DND-41 (cell line): ENCODE results near the gene NMNAT2.

Experiments
- ATAC-seq: fragments of 200-7000 bp; cut with Tn5 transposase; 3 replicates; pipeline ENCODE4 v1.9.1; 2021; ENCODE audit warnings: low read depth; ENCODE audit not compliant: insufficient read depth
- DNase-seq: peaks from one replicate; pipeline ENCODE4 v3.0.0-alpha.2; 2020
- H2AFZ ChIP-seq: 2 replicates; pipeline ENCODE4 v1.6.0; 2012; ENCODE audit warnings: low read depth, low read length
- H3K27ac ChIP-seq: 2 replicates; pipeline ENCODE4 v1.5.1; 2012; ENCODE audit warnings: low read length, inconsistent platforms
- H3K27me3 ChIP-seq: fragments of 200-600 bp; sonication (generic); 2 replicates; pipeline ENCODE4 v1.6.0; 2012; ENCODE audit warnings: low read length, mild to moderate bottlenecking, inconsistent platforms; ENCODE audit not compliant: insufficient read depth, poor library complexity
- H3K36me3 ChIP-seq: 2 replicates; pipeline ENCODE4 v1.5.1; 2012; ENCODE audit warnings: low read length, inconsistent platforms; ENCODE audit not compliant: insufficient read depth
- H3K4me1 ChIP-seq: 2 replicates; pipeline ENCODE4 v1.5.1; 2012; ENCODE audit warnings: mild to moderate bottlenecking, low read length; ENCODE audit not compliant: insufficient read depth
- H3K4me2 ChIP-seq: 2 replicates; pipeline ENCODE4 v1.6.0; 2012; ENCODE audit warnings: mild to moderate bottlenecking, moderate library complexity, low read length, inconsistent platforms; ENCODE audit not compliant: insufficient read depth
- H3K4me3 ChIP-seq, 2 experiments: fragments of 200-600 bp in 1 of 2; shearing (Covaris generic) in 1 of 2; 2 replicates each; pipeline ENCODE4 v1.5.1; 2012 to 2016; ENCODE audit warnings: inconsistent platforms in 2 of 2, low read length in 2 of 2, mild to moderate bottlenecking in 2 of 2, low read depth in 1 of 2, moderate library complexity in 1 of 2
- H3K79me2 ChIP-seq: 2 replicates; pipeline ENCODE4 v1.6.0; 2012; ENCODE audit warnings: low read length, inconsistent platforms; ENCODE audit not compliant: insufficient read depth
- H3K9ac ChIP-seq: 2 replicates; pipeline ENCODE4 v1.6.0; 2012; ENCODE audit warnings: low read depth, mild to moderate bottlenecking, inconsistent platforms, low read length, moderate library complexity
- H3K9me3 ChIP-seq: 2 replicates; pipeline ENCODE4 v1.5.1; 2012; ENCODE audit warnings: low read length, moderate library complexity, mild to moderate bottlenecking, inconsistent platforms; ENCODE audit not compliant: insufficient read depth, severe bottlenecking
- H4K20me1 ChIP-seq: 2 replicates; pipeline ENCODE4 v1.6.0; 2012; ENCODE audit warnings: low read length; ENCODE audit not compliant: insufficient read depth
- EZH2 ChIP-seq: IDR thresholded peaks from 3 replicates; pipeline ENCODE4 v1.6.1; 2012; ENCODE audit warnings: borderline replicate concordance, low read depth, mild to moderate bottlenecking, moderate library complexity, low read length, inconsistent platforms; ENCODE audit not compliant: severe bottlenecking
- TF ChIP-seq, protein P1 (sequence below): IDR thresholded peaks from 2 replicates; pipeline ENCODE4 v1.5.1; 2012; ENCODE audit warnings: borderline replicate concordance, low read length, moderate library complexity, mild to moderate bottlenecking; ENCODE audit not compliant: poor library complexity, severe bottlenecking; ENCODE audit errors: extremely low read depth

The NMNAT2 gene

DNA sequence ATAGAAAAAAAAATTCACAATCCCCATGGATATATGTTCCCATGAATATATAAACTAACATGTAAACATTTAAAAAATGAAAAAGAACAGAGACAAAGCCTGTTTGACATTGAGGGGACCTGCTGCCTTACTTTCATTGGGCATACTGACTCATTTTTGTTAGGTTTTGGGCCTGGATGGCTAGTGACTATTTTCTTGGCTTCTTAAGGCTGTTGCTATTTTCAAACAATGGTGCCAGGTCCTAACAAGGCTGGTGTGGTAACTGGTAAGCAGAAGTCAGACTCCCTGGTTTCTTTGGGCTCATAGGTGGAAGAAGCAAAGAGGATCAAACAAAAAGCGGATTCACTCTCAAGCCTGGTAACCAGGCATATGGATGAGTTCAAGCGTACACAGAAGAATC is 181.1 kb downstream of the NMNAT2 start:
- Histone ChIP-seq H3K79me2 (no peaks in the 10 kb centered on the region), H2AFZ (no peak overlapping the region), H3K27me3 (peaks cover 4% of the 10 kb centered on the region), H3K9me3 (no peaks in the 10 kb centered on the region), H4K20me1 (no peaks in the 10 kb centered on the region), H3K4me1 (no peaks in the 10 kb centered on the region), H3K4me3 (no peak overlapping the region), H3K27ac (no peak overlapping the region), H3K4me2 (no peak overlapping the region), H3K9ac (no peak overlapping the region), H3K36me3 (no peaks in the 10 kb centered on the region)
- DNase-seq (no peak), ATAC-seq (no peak)
- TF ChIP-seq EZH2, result no peak
- TF ChIP-seq, protein P1, sequence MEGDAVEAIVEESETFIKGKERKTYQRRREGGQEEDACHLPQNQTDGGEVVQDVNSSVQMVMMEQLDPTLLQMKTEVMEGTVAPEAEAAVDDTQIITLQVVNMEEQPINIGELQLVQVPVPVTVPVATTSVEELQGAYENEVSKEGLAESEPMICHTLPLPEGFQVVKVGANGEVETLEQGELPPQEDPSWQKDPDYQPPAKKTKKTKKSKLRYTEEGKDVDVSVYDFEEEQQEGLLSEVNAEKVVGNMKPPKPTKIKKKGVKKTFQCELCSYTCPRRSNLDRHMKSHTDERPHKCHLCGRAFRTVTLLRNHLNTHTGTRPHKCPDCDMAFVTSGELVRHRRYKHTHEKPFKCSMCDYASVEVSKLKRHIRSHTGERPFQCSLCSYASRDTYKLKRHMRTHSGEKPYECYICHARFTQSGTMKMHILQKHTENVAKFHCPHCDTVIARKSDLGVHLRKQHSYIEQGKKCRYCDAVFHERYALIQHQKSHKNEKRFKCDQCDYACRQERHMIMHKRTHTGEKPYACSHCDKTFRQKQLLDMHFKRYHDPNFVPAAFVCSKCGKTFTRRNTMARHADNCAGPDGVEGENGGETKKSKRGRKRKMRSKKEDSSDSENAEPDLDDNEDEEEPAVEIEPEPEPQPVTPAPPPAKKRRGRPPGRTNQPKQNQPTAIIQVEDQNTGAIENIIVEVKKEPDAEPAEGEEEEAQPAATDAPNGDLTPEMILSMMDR, result no peak

DNA sequence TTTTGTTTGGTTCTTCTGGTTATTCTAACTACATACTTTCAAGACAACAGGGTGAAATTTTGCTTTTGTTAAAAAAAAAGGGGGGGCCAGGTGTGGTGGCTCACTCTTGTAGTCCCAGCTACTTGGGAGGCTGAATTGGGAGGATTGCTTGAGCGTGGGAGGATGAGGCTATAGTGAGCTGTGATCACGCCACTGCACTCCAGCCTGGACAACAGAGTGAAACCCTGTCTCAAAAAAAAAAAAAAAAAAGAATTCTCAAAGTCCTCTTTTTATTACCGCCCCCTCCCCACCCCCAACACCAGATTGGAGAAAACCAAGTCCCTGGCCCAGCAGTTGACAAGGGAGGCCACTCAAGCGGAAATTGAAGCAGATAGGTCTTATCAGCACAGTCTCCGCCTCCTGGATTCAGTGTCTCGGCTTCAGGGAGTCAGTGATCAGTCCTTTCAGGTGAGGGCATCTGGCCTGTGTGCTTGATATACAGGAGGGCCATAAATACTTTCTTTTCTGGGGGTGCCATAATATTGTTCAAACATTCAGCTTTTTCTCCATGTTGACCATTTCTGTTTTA is 181.9 kb downstream of the NMNAT2 start:
- no peak overlapping the region for H3K9ac ChIP-seq
- H3K9me3 ChIP-seq, result no peaks in the 10 kb centered on the region
- H4K20me1 ChIP-seq, result no peaks in the 10 kb centered on the region
- H3K79me2 ChIP-seq, result no peaks in the 10 kb centered on the region
- H3K36me3 ChIP-seq, result no peaks in the 10 kb centered on the region
- no peaks in the 10 kb centered on the region for H3K4me1 ChIP-seq
- H3K27me3 ChIP-seq, result peaks cover 4% of the 10 kb centered on the region
- no peak for TF ChIP-seq EZH2
- TF ChIP-seq, protein P1, result no peak
- H2AFZ ChIP-seq, result no peak overlapping the region
- no peak overlapping the region for H3K27ac ChIP-seq
- no peak for ATAC-seq
- no peak for DNase-seq
- H3K4me3 ChIP-seq, result no peak overlapping the region
- H3K4me2 ChIP-seq, result no peak overlapping the region

DNA sequence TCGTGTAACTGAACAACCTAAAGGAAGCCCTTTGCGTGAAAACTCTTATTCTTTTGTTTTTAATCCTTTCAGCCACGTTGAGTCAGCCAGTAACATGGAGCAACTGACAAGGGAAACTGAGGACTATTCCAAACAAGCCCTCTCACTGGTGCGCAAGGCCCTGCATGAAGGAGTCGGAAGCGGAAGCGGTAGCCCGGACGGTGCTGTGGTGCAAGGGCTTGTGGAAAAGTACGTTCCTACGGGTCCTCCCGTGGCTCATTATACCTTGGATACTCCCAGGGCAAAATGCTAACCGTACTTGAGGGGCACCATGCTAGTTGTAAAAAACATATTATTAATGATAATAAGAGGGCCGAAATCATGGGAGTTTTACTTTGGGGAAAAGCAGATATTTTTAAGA is 182.7 kb downstream of the NMNAT2 start:
- Histone ChIP-seq H3K9ac (no peak overlapping the region), H4K20me1 (no peaks in the 10 kb centered on the region), H3K4me1 (no peaks in the 10 kb centered on the region), H3K36me3 (no peaks in the 10 kb centered on the region), H3K27ac (no peak overlapping the region), H3K9me3 (no peaks in the 10 kb centered on the region), H3K79me2 (no peaks in the 10 kb centered on the region), H3K4me2 (no peak overlapping the region), H3K27me3 (peaks cover 4% of the 10 kb centered on the region), H2AFZ (no peak overlapping the region), H3K4me3 (no peak overlapping the region)
- DNase-seq, result no peak
- TF ChIP-seq, protein P1, result no peak
- TF ChIP-seq EZH2, result no peak
- ATAC-seq, result no peak
